ENCODE results near the gene MYL12A.

- TF ChIP-seq POLR2AphosphoS5 (IDR thresholded peaks at IDR 0.05; ENCODE audit: low read depth, low read length) (no peak), TAF1 (IDR thresholded peaks at IDR 0.05; ENCODE audit: borderline replicate concordance, insufficient read depth, low read length) (no peak), SIN3A (IDR thresholded peaks at IDR 0.05; ENCODE audit: borderline replicate concordance, insufficient read depth, low read length) (no peak), REST (IDR thresholded peaks at IDR 0.05; ENCODE audit: insufficient read depth in 1 of 2, low read depth in 2 of 2, low read length in 2 of 2) (no peak)
These were observed 21.6 kb upstream of the MYL12A start for GRCh38 chr18:3226048-3226447.
